SKM-1 (cell line): ENCODE data around the gene MTUS2.
"Not testable (repeated sequence)": the region's sequence is repeated elsewhere in the genome, so short reads cannot be mapped to it uniquely, and the experiment has no call there.

Experiments
- DNase-seq: peaks from one replicate; lab custom pipeline; 2025; ENCODE audit not compliant: unreplicated experiment; lab: John Stamatoyannopoulos, UW

The MTUS2 gene

GRCh38 chr13:28955264-28955966 is 135.3 kb downstream of the MTUS2 start:
- DNase-seq, result no peak

GRCh38 chr13:28958018-28958417 is 137.9 kb downstream of the MTUS2 start:
- no peak for DNase-seq

DNA sequence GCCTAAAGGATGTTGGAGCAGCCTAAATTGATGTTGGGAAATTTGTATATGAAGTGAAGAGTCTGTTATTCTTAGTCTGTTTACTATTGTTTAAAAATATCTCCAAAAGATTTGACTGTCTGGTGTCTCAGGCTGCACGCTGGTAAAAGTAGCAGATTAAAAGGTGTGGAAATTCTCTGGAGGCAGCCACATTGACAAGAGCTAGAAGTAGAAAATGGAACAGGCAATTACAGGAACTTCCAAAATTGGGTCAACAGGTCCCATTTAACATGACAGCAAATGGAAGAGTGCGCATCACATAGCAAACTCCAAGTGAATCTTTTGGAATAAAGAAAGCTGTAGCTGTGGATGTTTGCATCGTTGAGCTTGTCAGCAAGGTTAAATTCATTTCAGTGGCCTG is 138.3 kb downstream of the MTUS2 start:
- DNase-seq, result no peak

- DNase-seq, result no peak
Measured at GRCh38 chr13:28964052-28964451, 143.9 kb downstream of the MTUS2 start.

DNA sequence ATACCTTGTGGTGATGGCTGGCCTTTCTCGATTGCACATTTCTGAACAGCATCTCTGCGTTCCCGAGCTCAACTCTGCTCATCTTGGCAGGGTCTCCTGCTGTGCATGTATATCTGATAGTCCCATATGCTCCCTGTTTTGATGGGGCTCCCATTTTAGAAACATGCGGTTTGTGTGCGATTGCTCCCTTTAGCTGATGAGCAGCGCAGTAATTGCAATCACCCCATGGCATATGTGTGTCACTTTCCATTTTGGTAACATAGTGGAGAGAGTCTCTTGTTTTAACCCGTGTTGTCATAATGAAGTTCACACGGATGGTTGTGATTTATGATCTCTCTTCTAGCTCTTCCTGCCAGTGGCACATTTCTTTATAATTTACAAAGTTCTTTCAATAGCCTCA is 144.7 kb downstream of the MTUS2 start:
- no peak for DNase-seq

DNA sequence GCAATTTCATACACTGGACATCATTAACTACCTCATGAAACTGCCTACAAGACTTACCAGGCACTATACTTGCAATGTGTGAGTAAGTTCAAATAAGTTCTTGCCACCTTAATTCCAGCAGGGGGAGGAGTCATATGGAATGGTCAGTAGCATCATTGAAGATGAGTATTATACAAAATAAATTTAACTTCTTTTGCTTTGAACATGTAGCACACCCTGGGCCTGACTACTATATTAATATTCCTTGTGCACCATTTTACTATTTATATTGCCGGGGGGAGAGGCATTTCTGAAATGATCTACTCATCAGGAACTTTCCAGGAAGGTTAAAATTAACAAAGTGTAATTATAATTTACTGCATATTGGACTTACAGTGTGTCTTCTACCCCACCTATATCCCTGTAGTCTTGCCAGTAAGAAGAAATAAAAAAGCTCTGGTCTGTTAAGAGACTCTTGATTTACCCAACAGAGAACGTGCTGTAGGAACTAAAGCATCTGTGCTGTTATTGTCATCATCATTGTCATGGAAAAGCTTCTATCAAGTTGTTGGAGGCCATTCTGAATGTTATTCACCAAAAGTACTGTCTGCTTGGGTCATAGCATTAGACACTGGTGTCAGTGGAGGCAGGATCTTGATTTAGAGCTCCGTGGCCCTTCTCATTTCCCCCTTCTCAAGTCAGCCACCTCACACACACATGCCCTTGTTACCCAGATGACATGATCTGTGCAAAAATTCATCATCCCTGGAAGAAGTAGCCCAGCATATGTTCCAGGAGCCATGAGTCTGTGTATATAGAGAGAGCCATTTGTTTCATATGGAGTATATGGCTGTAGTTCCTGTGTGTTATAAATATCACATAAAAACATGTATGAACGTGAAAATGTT is 147.1 kb downstream of the MTUS2 start:
- DNase-seq, result no peak

GRCh38 chr13:28976195-28976594 is 156.1 kb downstream of the MTUS2 start:
- no peak for DNase-seq

DNA sequence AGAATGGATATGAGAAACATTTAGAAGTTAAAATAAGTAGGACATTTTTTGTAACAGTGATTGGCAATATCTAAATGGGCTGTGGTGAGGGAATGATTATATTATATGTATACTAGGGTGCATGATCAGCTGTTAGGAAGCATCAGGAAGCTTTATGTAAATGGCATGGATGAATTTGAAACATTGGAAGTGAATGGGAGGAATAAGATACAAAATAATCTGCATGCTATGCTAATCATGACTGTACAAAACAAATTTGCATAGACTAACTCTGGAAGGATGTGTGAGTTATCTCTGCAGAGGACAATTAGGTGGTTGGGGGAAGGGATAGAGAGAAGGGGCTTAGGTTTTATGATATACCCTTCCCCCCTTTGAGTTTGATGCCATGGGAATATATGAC is 156.5 kb downstream of the MTUS2 start:
- no peak for DNase-seq

DNA sequence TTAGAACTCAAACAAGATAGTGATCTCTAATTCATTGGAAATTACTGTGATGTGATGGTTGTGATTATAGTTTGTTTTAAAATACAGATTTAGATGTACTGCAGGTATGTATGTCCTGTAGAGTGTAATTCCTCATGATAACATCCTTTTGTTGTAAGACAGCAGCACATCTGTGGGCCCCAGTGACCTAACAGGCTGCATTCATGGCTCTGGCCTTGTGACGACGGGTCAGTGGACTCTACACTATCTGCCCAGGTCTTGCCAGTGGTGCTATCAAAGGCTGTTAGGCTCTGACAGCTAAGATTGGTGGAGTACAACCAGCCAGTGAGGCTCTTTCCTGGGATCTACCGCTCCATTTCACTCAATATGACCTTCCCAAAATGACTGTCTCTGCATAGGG is 158.4 kb downstream of the MTUS2 start:
- DNase-seq, result no peak

GRCh38 chr13:28981530-28981929 is 161.4 kb downstream of the MTUS2 start:
- DNase-seq, result no peak

DNA sequence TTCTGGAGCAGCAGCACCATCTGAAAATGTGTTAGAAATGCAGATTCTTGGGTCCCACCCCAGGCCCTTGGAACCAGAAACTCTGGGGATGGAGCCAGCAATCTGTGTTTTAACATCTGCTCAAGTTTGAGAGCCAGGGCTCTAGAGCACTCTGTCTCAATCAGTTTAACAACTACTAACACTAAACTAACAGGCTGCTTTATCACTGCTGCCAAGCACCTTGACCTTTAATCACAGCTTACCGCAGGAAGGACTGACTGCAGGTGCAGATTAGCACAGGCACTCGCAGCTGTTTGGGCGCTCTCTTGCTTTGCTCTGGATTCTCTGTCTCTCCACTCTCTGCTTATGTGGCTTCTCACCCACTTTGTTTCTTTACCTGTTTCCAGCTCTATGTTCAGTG is 163.5 kb downstream of the MTUS2 start:
- DNase-seq, result no peak

DNA sequence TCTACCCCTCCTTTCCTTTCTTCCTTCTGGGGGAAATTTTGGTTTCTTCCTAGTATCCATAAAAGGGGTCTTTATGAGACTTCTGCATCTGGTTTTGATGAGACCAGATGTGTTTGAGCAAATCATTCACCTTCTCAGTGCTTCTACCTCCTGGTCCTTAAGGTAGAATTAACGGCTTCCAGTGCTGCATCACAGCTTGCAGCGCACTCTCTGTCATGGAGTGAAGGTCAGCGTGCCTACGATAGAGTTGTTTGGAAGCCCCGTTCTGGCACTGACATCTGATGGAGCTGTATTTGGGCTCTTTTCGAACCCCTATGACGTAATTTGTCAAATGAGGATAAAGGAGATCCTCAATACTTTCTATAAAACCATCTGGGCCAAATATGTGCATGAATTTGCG is 164.2 kb downstream of the MTUS2 start:
- DNase-seq, result no peak

DNA sequence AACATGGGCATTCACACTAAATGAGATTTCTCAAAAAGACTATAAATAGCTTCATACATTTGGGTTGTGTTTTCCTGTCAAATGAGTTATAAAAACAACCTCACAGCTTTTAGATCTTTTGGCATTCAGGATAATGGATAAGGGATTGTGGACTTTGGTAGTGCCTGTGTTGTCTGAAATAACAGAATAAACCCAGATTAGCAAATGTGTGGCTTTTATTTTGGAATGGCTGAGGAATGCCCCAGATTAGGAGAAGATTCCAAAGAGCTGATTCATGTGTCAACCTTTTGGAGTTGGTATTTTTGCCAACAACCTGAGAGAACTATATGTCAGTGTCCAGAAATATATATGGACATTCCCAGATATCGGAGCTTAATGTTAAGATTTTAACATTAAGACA is 164.7 kb downstream of the MTUS2 start:
- DNase-seq, result no peak

DNA sequence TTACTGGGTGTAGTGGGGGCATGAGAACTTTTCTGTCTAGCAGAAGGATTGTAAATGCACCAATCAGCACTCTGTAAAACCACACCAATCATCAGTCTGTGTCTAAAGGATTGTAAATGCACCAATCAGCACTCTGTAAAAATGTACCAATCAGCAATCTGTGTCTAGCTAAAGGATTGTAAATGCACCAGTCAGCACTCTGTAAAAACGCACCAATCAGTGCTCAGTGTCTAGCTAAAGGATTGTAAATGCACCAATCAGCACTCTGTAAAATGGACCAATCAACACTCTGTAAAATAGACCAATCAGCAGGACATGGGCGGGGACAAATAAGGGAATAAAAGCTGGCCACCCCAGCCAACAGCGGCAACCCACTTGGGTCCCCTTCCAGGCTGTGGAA is 170.2 kb downstream of the MTUS2 start:
- DNase-seq, result not testable (repeated sequence)

GRCh38 chr13:28991764-28992163 is 171.6 kb downstream of the MTUS2 start:
- DNase-seq, result no peak

DNA sequence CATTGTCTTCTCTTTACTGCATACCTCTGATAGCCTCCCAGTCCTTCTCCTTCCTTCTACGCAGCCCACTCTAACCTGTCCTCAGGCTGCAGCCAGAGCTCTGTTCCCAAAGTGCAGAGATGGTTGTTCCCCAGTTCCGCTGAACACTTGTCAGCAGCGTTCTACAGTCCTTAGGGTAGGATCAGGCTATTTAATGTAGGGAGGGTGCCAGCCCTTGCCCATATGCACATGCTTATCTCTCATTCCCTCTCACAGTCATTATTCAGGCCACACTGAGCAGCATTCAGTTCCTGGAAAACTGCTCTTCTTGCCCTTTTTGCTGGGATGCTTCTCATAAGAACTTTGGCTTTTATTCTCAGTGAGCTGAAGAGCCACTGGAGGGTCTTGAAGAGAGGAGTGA is 180.7 kb downstream of the MTUS2 start:
- no peak for DNase-seq

DNA sequence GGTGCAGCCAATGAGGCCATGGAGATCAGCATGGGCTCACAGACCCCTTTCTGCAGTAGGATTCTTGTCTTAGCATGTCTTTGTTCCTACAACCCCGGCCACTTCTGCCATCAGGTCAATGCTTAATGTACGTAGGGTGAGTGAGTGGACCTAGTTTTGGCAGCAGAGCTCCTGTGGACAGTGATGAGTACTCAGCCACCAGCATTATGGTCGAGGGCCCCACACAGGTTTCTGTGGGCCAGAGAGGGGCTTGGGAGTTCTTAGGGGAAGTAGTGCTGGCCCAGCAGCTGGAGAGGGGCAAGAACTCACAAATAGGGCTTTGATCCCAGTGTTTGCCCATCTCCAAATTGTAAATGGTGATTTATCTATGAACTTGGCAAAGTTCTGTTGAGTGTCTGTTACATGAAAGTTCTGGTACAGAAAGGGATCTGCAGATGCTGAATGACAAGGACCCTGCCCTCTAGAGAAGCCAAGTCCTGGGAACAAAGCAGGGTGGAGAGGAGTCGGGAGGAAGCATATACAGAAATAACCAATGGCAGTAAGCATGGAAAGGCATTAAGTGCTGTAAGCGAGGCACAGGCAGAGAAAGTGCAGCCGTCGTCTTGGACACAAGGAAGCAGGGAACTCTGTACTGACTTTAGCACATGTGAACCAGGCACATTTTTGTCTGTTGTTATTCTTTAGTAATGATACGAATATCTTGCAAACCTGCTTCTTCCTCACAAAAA is 185.1 kb downstream of the MTUS2 start:
- no peak for DNase-seq

DNA sequence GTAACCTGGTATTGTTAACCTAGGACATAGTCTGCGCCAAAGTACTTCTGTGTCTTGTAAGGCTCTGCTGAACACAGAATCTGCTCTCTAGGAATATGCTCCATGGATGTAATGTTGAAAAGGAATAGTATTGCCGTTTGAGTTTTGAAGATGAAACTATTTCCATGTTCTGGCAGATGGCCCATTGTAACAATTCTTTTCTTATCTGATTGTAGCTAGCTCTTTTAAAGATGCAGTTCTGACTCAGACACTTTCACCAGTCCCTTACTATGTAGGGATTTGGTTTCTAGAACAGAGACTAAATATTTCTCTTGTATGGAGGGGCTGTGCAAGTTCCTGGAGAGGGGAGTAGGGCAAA is 185.6 kb downstream of the MTUS2 start:
- DNase-seq, result no peak

GRCh38 chr13:29006359-29006850 is 186.3 kb downstream of the MTUS2 start:
- DNase-seq, result no peak

DNA sequence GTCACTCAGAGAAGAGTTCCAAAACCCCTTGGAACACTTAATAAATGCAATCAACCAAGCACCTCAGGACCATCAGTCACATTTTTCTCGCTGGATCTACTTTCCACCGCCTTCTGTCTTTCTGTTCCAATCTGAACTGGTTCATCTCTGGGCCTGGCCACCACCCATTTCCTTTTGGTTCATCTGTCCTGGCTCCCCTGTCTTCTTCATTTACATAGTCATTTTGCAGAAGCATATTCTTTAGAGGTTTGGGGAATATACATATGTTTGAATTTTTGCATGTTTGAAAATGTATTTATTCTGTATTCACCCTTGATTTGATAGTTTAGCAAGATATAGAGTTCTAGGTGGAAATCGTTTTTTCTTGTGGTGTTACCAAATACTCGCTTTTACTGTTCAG is 188.2 kb downstream of the MTUS2 start:
- no peak for DNase-seq

GRCh38 chr13:29020314-29020713 is 200.2 kb downstream of the MTUS2 start:
- DNase-seq, result no peak

- DNase-seq, result no peak
Measured at GRCh38 chr13:29021311-29021710, 201.2 kb downstream of the MTUS2 start.
